GM23248 (cell line): ENCODE results near the gene WBP2NL.

ENCODE experiments used
- EZH2 ChIP-seq: fragments of 200-600 bp; sonication (generic); IDR thresholded peaks from 2 replicates; pipeline ENCODE4 v1.6.1; 2018; ENCODE audit warnings: antibody characterized with exemption, mild to moderate bottlenecking; ENCODE audit not compliant: insufficient read depth, poor library complexity, severe bottlenecking
- EZH2phosphoT487 ChIP-seq: fragments of 200-600 bp; sonication (generic); IDR thresholded peaks from 2 replicates; pipeline ENCODE4 v1.6.1; 2018; ENCODE audit warnings: antibody characterized with exemption, moderate library complexity, mild to moderate bottlenecking, low read depth; ENCODE audit not compliant: insufficient read depth

- TF ChIP-seq EZH2 (no peak), EZH2phosphoT487 (no peak)
Observed at GRCh38 chr22:42062506-42063170, 64.0 kb downstream of the WBP2NL start.
